Measurements from ENCODE around the gene LRRC1. TPM values are rescaled to one million over a fixed set of nuclear protein-coding genes. Genes with fewer than 3 reads are reported as not detected.

LRRC1 gene
- total and polyA plus RNA-seq, 8 donors, result 8.6 to 16.4 (median 10.3) TPM

DNA sequence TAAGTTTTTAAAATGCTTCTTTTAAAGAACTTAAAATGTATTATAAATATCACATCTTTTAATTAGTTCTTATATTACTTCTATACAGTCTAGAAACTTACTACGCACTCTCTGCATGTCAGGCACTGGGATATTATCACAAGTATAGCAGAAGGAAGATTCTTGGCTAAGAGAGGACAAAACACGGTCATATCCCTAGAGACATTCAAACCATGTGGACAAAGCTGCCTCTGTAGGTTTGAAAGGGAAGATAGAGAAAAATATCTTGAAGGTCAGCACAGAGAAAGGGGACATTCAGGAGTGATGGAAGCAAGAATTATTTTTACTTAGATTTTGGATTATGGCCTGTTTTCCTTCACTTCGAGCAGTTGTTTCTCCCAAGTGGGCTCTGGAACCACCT lies 64.1 kb downstream of the LRRC1 start:
- H3K4me1 ChIP-seq, result no peaks in the 10 kb centered on the region
- intact Hi-C loops (cut with DNase I), result no loop called here
- no peaks in the 10 kb centered on the region for H3K9me3 ChIP-seq
- no peak for ATAC-seq
- H3K36me3 ChIP-seq, result no peaks in the 10 kb centered on the region
- TF ChIP-seq, protein P1, sequence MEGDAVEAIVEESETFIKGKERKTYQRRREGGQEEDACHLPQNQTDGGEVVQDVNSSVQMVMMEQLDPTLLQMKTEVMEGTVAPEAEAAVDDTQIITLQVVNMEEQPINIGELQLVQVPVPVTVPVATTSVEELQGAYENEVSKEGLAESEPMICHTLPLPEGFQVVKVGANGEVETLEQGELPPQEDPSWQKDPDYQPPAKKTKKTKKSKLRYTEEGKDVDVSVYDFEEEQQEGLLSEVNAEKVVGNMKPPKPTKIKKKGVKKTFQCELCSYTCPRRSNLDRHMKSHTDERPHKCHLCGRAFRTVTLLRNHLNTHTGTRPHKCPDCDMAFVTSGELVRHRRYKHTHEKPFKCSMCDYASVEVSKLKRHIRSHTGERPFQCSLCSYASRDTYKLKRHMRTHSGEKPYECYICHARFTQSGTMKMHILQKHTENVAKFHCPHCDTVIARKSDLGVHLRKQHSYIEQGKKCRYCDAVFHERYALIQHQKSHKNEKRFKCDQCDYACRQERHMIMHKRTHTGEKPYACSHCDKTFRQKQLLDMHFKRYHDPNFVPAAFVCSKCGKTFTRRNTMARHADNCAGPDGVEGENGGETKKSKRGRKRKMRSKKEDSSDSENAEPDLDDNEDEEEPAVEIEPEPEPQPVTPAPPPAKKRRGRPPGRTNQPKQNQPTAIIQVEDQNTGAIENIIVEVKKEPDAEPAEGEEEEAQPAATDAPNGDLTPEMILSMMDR (IDR thresholded peaks at IDR 0.05), result no peak
- H3K4me3 ChIP-seq, result no peak overlapping the region
- H3K27me3 ChIP-seq, result no peaks in the 10 kb centered on the region
- no peak overlapping the region for H3K27ac ChIP-seq
- DNase-seq, result no peak

DNA sequence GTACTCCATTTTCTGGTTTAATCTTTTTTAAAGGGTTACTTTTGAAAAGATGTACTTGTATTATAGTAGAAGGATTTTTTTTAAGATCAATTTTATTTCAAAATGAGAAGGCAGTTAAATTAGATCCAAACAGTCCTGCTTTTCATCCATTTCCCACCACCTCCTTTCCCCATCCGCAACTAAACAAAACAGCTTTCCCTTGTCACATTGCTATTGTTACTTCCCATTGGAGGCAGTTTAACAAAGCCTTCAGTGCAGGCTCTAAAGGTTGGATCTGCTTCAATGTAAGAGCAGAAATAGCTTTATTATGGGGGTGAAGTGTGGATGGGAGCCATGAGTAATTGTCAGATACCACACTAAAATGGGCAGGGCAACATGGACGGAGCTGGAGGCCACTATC lies 65.7 kb downstream of the LRRC1 start:
- TF ChIP-seq, protein P1 (IDR thresholded peaks at IDR 0.05), result no peak
- ATAC-seq (no peak), DNase-seq (no peak)
- Histone ChIP-seq H3K9me3 (no peaks in the 10 kb centered on the region), H3K4me1 (no peaks in the 10 kb centered on the region), H3K36me3 (no peaks in the 10 kb centered on the region), H3K27ac (no peak overlapping the region), H3K27me3 (no peaks in the 10 kb centered on the region), H3K4me3 (no peak overlapping the region)
- intact Hi-C loops (cut with DNase I), result no loop called here

DNA sequence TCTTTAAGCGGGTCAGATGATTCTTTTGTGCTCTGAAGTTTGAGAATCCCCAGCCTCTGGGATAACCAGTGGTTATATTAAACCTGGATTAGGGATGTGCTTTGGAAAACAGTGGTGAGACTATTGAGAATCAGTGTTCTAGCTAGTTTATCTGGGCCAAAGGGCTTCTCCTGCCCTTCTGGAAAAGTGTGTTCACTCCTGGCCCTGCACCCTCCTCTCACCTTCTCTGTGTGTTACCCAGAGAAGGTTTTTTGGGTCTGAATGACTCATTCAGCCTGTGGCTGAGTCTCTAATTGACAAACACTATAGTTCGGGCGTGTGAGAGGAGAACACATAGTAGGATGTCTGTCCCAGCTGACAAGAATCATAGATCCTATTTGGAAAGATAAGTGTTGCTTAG lies 66.7 kb downstream of the LRRC1 start:
- no peak overlapping the region for H3K4me3 ChIP-seq
- H3K9me3 ChIP-seq, result no peaks in the 10 kb centered on the region
- ATAC-seq, result no peak
- no peaks in the 10 kb centered on the region for H3K36me3 ChIP-seq
- intact Hi-C loops (cut with DNase I), result no loop called here
- no peak for DNase-seq
- TF ChIP-seq, protein P1 (IDR thresholded peaks at IDR 0.05), result no peak
- H3K4me1 ChIP-seq, result no peaks in the 10 kb centered on the region
- no peak overlapping the region for H3K27ac ChIP-seq
- H3K27me3 ChIP-seq, result no peaks in the 10 kb centered on the region

DNA sequence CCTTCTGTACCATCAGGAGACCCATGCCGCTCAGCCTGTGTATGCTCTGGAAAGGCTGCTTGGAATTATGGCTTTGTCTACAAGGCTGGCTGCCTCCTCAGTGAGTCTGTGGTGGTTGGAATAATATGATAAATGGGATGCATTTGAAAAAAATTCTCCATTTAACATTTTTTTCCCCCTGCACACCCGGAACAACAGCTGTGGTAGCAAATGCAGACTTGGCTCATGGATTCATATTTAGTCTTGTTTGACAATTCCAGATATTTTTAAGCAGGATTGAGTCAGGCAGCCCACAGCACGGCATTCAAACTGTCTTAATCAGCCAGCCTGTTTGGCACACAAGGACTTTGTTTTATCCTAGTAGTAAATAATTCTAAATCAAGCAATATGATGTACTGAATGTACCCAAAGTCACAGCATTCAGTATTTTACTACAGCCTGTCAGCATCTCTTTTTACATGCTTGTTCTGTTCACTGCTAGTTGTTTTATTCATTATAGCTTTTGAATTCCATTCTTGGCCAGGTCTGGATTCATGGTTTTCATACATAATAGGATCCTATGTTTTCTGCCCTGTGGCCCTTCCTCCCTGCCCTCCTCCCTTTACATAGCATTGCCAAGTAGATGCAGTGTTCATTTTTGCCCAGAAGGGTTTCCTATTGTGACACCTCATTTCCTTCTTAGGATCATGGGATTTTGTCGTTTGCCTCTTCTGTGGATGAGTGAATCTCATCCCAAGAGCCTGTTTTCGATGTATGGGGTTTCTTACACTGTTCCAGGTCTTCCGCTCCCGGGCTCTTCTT lies 68.1 kb downstream of the LRRC1 start:
- ATAC-seq (peak; percentile 30), DNase-seq (peak in 2 of 4 donors; percentile 51 to 65)
- Histone ChIP-seq H3K9me3 (no peaks in the 10 kb centered on the region), H3K4me3 (no peak overlapping the region), H3K4me1 (no peaks in the 10 kb centered on the region), H3K27ac (no peak overlapping the region), H3K27me3 (no peaks in the 10 kb centered on the region), H3K36me3 (no peaks in the 10 kb centered on the region)
- TF ChIP-seq, protein P1 (IDR thresholded peaks at IDR 0.05), result no peak
- intact Hi-C loops (cut with DNase I), result no loop called here

DNA sequence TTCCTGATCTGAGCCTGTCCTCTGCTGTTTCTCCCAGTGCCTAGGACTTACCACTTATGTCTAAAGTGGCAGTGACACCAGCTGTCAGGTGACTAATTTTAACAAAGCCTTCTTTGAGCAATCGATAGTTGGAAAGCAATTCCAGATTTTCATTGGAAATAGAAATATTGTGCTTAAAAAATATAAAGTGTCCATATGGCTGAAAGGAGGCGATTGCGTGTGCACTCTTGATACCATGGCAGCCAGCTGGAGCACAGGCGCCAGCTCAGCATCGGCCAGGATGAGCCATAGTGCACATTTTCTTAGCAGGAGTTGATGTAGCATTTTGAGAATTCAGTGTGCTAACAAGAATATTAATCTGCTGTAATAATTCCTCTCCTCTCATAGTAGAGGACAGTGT lies 70.0 kb downstream of the LRRC1 start:
- Histone ChIP-seq H3K27me3 (no peaks in the 10 kb centered on the region), H3K27ac (no peak overlapping the region), H3K36me3 (no peaks in the 10 kb centered on the region), H3K4me1 (no peaks in the 10 kb centered on the region), H3K4me3 (no peak overlapping the region), H3K9me3 (no peaks in the 10 kb centered on the region)
- TF ChIP-seq, protein P1 (IDR thresholded peaks at IDR 0.05), result no peak
- ATAC-seq (no peak), DNase-seq (peak in 1 of 4 donors; percentile 10)
- intact Hi-C loops (cut with DNase I), result no loop called here

Data from left lung (tissue), 10 donors.